Left lung (tissue), 10 donors: Measurements from ENCODE around the gene LRRK1. TPM values are rescaled to one million over a fixed set of nuclear protein-coding genes. Genes with fewer than 3 reads are reported as not detected.

Source experiments
- ATAC-seq: fragments of 200-7000 bp; cut with Tn5 transposase; one replicate; pipeline ENCODE4 v1.9.1; 2020; ENCODE audit warnings: moderate library complexity
- DNase-seq, 4 donors: peaks; one replicate each; pipeline ENCODE4 v3.0.0-alpha.2; 2013 to 2020
- H3K27ac ChIP-seq, 2 donors: fragments of 200-600 bp; sonication (generic) in 1 of 2; one replicate each; pipeline versions ENCODE4 v1.5.0 to v1.8.0; 2020 to 2021
- H3K27me3 ChIP-seq, 2 donors: fragments of 200-600 bp; sonication (generic) in 1 of 2; one replicate each; pipeline versions ENCODE4 v1.5.0 to v1.8.0; 2020 to 2021
- H3K36me3 ChIP-seq, 2 donors: fragments of 200-600 bp; sonication (generic) in 1 of 2; one replicate each; pipeline versions ENCODE4 v1.5.0 to v1.8.0; 2020 to 2021
- H3K4me1 ChIP-seq, 2 donors: fragments of 200-600 bp; one replicate each; pipeline ENCODE4 v1.8.0; 2021
- H3K4me3 ChIP-seq, 2 donors: fragments of 200-600 bp; sonication (generic) in 1 of 2; one replicate each; pipeline versions ENCODE4 v1.5.0 to v1.8.0; 2020 to 2021; ENCODE audit warnings: mild to moderate bottlenecking in 1 of 2
- H3K9me3 ChIP-seq, 2 donors: fragments of 200-600 bp; sonication (generic) in 1 of 2; one replicate each; pipeline versions ENCODE4 v1.5.0 to v1.8.0; 2020 to 2021
- CTCF ChIP-seq, 2 donors: fragments of 200-600 bp; sonication (generic) in 1 of 2; IDR thresholded peaks; one replicate each; pipeline versions ENCODE4 v1.5.0 to v1.8.0; 2021; ENCODE audit warnings: antibody characterized with exemption in 2 of 2
- intact Hi-C, 2 donors: fragments of 100-400 bp; cut with DNase I; formaldehyde crosslinking; loops; one replicate each; pipeline versions ENCODE4 v1.11.2 to v1.14.2; 2022
- polyA plus RNA-seq, 6 donors: library from polyadenylated mRNA; unstranded; fragments of 120-200 nt; gene quantifications; one replicate each; pipeline ENCODE4 v1.2.1, GENCODE V29; 2013; ENCODE audit not compliant: insufficient read length in 6 of 6
- total RNA-seq, 2 donors: library from RNA; stranded (reverse); fragmentation: NEBNext Ultra II Directional; extraction: Animal tissue kit (Norgen Biotek cat#: 25700); gene quantifications; one replicate each; pipeline ENCODE4 v1.2.1, GENCODE V29; 2021
- donor health status: DM: no; HTN: yes; CAD: no.
- donor health status: DM: no; HTN: no; CAD: no.

The LRRK1 gene
- total and polyA plus RNA-seq, 8 donors = 1.9 to 24.2 (median 3.0) TPM

- ATAC-seq (no peak), DNase-seq (no peak)
- Histone ChIP-seq H3K36me3 (no peaks in the 10 kb centered on the region), H3K4me1 (peaks cover 13 to 25% of the 10 kb centered on the region in 2 donors), H3K27ac (no peak overlapping the region), H3K4me3 (no peak overlapping the region), H3K9me3 (no peaks in the 10 kb centered on the region), H3K27me3 (no peaks in the 10 kb centered on the region)
- no peak for TF ChIP-seq CTCF (IDR thresholded peaks at IDR 0.05)
- intact Hi-C loops = loop anchor here (5.0 to 10.0 kb wide), 3 partner anchors 62 to 171 kb away; partner anchors contain the start of gene CHSY1 (in 1 of the 2)
Observed at GRCh38 chr15:101086394-101087171, 167.4 kb downstream of the LRRK1 start.

- H3K4me3 ChIP-seq = no peak overlapping the region
- DNase-seq (no peak), ATAC-seq (no peak)
- H3K9me3 ChIP-seq = no peaks in the 10 kb centered on the region
- intact Hi-C loops = loop anchor here (5.0 to 10.0 kb wide), 3 partner anchors 62 to 170 kb away; partner anchors contain the start of gene CHSY1 (in 1 of the 2)
- H3K4me1 ChIP-seq = peaks cover 20 to 32% of the 10 kb centered on the region in 2 donors
- no peaks in the 10 kb centered on the region for H3K27me3 ChIP-seq
- H3K36me3 ChIP-seq = no peaks in the 10 kb centered on the region
- TF ChIP-seq CTCF (IDR thresholded peaks at IDR 0.05) = no peak
- no peak overlapping the region for H3K27ac ChIP-seq
Observed at GRCh38 chr15:101087172-101087769, 168.1 kb downstream of the LRRK1 start.

- no peak for DNase-seq
- H3K27me3 ChIP-seq = no peaks in the 10 kb centered on the region
- TF ChIP-seq CTCF (IDR thresholded peaks at IDR 0.05) = no peak
- no peaks in the 10 kb centered on the region for H3K9me3 ChIP-seq
- H3K36me3 ChIP-seq = no peaks in the 10 kb centered on the region
- H3K27ac ChIP-seq = no peak overlapping the region
- no peak for ATAC-seq
- H3K4me1 ChIP-seq = peaks cover 26 to 36% of the 10 kb centered on the region in 2 donors
- no peak overlapping the region for H3K4me3 ChIP-seq
- intact Hi-C loops = loop anchor here (5.0 to 10.0 kb wide), 3 partner anchors 63 to 169 kb away; partner anchors contain the start of gene CHSY1 (in 1 of the 2)
Observed at GRCh38 chr15:101088271-101088670, 169.1 kb downstream of the LRRK1 start.

- Histone ChIP-seq H3K27ac (peak overlapping the region in 1 of 2 donors; percentile 69), H3K36me3 (no peaks in the 10 kb centered on the region), H3K9me3 (no peaks in the 10 kb centered on the region), H3K27me3 (no peaks in the 10 kb centered on the region), H3K4me1 (peaks cover 26 to 36% of the 10 kb centered on the region in 2 donors), H3K4me3 (no peak overlapping the region)
- intact Hi-C loops = loop anchor here (5.0 to 10.0 kb wide), 3 partner anchors 64 to 168 kb away; partner anchors contain the start of gene CHSY1 (in 1 of the 2)
- ATAC-seq (peak; percentile 95), DNase-seq (peak in 3 of 4 donors; percentile 68 to 98 (median 73))
- TF ChIP-seq CTCF (IDR thresholded peaks at IDR 0.05) = peak; percentile 100
Observed at GRCh38 chr15:101088788-101089578, 169.8 kb downstream of the LRRK1 start.
